HL-60 (cell line): ENCODE results near the gene SPNS2.

Experiments
- DNase-seq, 2 experiments: peaks; one replicate each; pipeline ENCODE4 v3.0.0-alpha.2; 2010 to 2020; ENCODE audit warnings: low read depth in 1 of 2, low spot score in 1 of 2
- H3K27ac ChIP-seq: fragments of 250-450 bp; sonication (Bioruptor Pico); replicated peaks from 2 replicates; pipeline ENCODE4 v1.5.1; 2020; ENCODE audit warnings: mild to moderate bottlenecking, moderate library complexity
- H3K27me3 ChIP-seq: fragments of 250-450 bp; sonication (Bioruptor Pico); 2 replicates; pipeline ENCODE4 v1.5.1; 2021; ENCODE audit warnings: mild to moderate bottlenecking, moderate library complexity; ENCODE audit not compliant: insufficient read depth, poor library complexity, severe bottlenecking
- H3K4me3 ChIP-seq: replicated peaks from 2 replicates; pipeline ENCODE4 v1.5.1; 2011; ENCODE audit warnings: mild to moderate bottlenecking, control low read depth, low read length; ENCODE audit not compliant: insufficient read depth
- CTCF ChIP-seq: IDR thresholded peaks from one replicate; pipeline ENCODE4 v1.5.1; 2011; ENCODE audit warnings: low read length, control low read depth, inconsistent platforms; ENCODE audit not compliant: insufficient read depth
- GABPA ChIP-seq: IDR thresholded peaks from 2 replicates; pipeline ENCODE4 v1.6.1; 2012; ENCODE audit warnings: low read depth
- POLR2AphosphoS5 ChIP-seq: IDR thresholded peaks from 2 replicates; pipeline ENCODE4 v1.6.1; 2012; ENCODE audit warnings: low read depth
- SPI1 ChIP-seq: IDR thresholded peaks from 2 replicates; pipeline ENCODE4 v1.6.1; 2012; ENCODE audit warnings: low read depth, mild to moderate bottlenecking, borderline replicate concordance
- TF ChIP-seq, protein P1 (sequence below): IDR thresholded peaks from 2 replicates; pipeline ENCODE4 v1.6.1; 2012; ENCODE audit warnings: low read depth; ENCODE audit not compliant: insufficient replicate concordance

Gene SPNS2

GRCh38 chr17:4501295-4501949, 2.7 kb downstream of the SPNS2 start:
- peak in 1 of 2 experiments; percentile 9 for DNase-seq
- Histone ChIP-seq H3K27me3 (no peaks in the 10 kb centered on the region), H3K27ac (no peak overlapping the region), H3K4me3 (no peak overlapping the region)
- TF ChIP-seq CTCF (no peak), GABPA (no peak), POLR2AphosphoS5 (no peak), SPI1 (no peak)
- TF ChIP-seq, protein P1, sequence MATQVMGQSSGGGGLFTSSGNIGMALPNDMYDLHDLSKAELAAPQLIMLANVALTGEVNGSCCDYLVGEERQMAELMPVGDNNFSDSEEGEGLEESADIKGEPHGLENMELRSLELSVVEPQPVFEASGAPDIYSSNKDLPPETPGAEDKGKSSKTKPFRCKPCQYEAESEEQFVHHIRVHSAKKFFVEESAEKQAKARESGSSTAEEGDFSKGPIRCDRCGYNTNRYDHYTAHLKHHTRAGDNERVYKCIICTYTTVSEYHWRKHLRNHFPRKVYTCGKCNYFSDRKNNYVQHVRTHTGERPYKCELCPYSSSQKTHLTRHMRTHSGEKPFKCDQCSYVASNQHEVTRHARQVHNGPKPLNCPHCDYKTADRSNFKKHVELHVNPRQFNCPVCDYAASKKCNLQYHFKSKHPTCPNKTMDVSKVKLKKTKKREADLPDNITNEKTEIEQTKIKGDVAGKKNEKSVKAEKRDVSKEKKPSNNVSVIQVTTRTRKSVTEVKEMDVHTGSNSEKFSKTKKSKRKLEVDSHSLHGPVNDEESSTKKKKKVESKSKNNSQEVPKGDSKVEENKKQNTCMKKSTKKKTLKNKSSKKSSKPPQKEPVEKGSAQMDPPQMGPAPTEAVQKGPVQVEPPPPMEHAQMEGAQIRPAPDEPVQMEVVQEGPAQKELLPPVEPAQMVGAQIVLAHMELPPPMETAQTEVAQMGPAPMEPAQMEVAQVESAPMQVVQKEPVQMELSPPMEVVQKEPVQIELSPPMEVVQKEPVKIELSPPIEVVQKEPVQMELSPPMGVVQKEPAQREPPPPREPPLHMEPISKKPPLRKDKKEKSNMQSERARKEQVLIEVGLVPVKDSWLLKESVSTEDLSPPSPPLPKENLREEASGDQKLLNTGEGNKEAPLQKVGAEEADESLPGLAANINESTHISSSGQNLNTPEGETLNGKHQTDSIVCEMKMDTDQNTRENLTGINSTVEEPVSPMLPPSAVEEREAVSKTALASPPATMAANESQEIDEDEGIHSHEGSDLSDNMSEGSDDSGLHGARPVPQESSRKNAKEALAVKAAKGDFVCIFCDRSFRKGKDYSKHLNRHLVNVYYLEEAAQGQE: no peak

GRCh38 chr17:4502466-4503154, 3.9 kb downstream of the SPNS2 start:
- no peaks in the 10 kb centered on the region for H3K27me3 ChIP-seq
- H3K4me3 ChIP-seq: no peak overlapping the region
- no peak for DNase-seq
- no peak for TF ChIP-seq SPI1
- H3K27ac ChIP-seq: no peak overlapping the region

- Histone ChIP-seq H3K27me3 (no peaks in the 10 kb centered on the region), H3K27ac (no peak overlapping the region), H3K4me3 (no peak overlapping the region)
- TF ChIP-seq CTCF (no peak), SPI1 (no peak)
- TF ChIP-seq, protein P1: no peak
- no peak for DNase-seq
Measured at GRCh38 chr17:4503283-4504025, 4.8 kb downstream of the SPNS2 start.

DNA sequence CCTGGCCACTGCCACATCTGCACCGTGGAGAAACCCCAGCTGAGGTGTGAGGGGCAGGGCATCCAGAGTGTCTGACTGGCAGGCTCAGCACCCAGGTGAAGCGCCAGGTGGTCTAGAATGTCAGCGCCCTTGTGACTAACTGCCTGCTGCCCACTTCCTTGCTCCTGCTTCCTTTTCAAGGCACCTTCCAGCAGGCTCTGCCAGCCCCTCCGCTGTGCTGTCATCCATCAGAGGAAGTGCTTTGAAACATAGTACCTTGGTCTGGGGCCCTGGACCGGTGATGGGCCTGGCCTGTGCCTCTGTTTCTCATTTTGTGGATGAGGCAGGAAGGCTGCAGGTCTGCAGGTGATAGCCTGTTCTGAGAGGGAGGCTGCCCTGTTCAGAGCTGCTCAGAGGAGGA, 5.5 kb downstream of the SPNS2 start:
- H3K27me3 ChIP-seq: no peaks in the 10 kb centered on the region
- no peak for TF ChIP-seq CTCF
- peak; percentile 48; the same call in 1 of the 2 replicates for TF ChIP-seq SPI1
- TF ChIP-seq POLR2AphosphoS5: no peak
- no peak overlapping the region for H3K4me3 ChIP-seq
- H3K27ac ChIP-seq: no peak overlapping the region
- peak in 1 of 2 experiments; percentile 21 for DNase-seq
